Renal pelvis (tissue), 4 donors: Measurements from ENCODE around the gene LHX8. TPM values are rescaled to one million over a fixed set of nuclear protein-coding genes. Genes with fewer than 3 reads are reported as not detected.

Source experiments
- DNase-seq: peaks from one replicate; pipeline ENCODE4 v3.0.0-alpha.2; 2013
- polyA plus RNA-seq, 3 donors: library from polyadenylated mRNA; unstranded; fragments of 120-200 nt; gene quantifications; one replicate each; pipeline ENCODE4 v1.2.1, GENCODE V29; 2013; ENCODE audit not compliant: insufficient read length in 3 of 3

LHX8 gene
- polyA plus RNA-seq, 3 donors: not detected

GRCh38 chr1:75203415-75204277 lies 69.5 kb downstream of the LHX8 start:
- DNase-seq: peak; percentile 28

- DNase-seq: no peak
Measured at GRCh38 chr1:75208862-75209261, 74.7 kb downstream of the LHX8 start.
